ENCODE results near the gene HRCT1. TPM values are rescaled to one million over a fixed set of nuclear protein-coding genes. Genes with fewer than 3 reads are reported as not detected.

The HRCT1 gene
- total RNA-seq, 2 donors from 2014 or later, result 43.1 to 65.0 TPM

- peaks cover 5% of the 10 kb centered on the region for H3K27me3 ChIP-seq
- no peak overlapping the region for H3K9ac ChIP-seq (ENCODE audit: low read depth in 2 of 2, low read length in 2 of 2)
- no peak for TF ChIP-seq CTCF (IDR thresholded peaks at IDR 0.05)
- DNase-seq, result no peak
- H3K36me3 ChIP-seq, result no peaks in the 10 kb centered on the region
- no peak overlapping the region for H3K27ac ChIP-seq
- intact Hi-C loops (cut with DNase I), result no loop called here
- no peaks in the 10 kb centered on the region for H3K4me1 ChIP-seq
- H3K4me3 ChIP-seq, result no peak overlapping the region
- no peaks in the 10 kb centered on the region for H3K9me3 ChIP-seq
Observed at GRCh38 chr9:35859990-35860339, 46.0 kb upstream of the HRCT1 start.

- no peak overlapping the region for H3K9ac ChIP-seq (ENCODE audit: low read depth in 2 of 2, low read length in 2 of 2)
- H3K4me3 ChIP-seq, result no peak overlapping the region
- intact Hi-C loops (cut with DNase I), result no loop called here
- TF ChIP-seq CTCF (IDR thresholded peaks at IDR 0.05), result no peak
- H3K9me3 ChIP-seq, result no peaks in the 10 kb centered on the region
- H3K36me3 ChIP-seq, result no peaks in the 10 kb centered on the region
- H3K4me1 ChIP-seq, result no peaks in the 10 kb centered on the region
- H3K27ac ChIP-seq, result no peak overlapping the region
- DNase-seq, result no peak
- peaks cover 5% of the 10 kb centered on the region for H3K27me3 ChIP-seq
Observed at GRCh38 chr9:35861161-35861897, 44.7 kb upstream of the HRCT1 start.

- no peak overlapping the region for H3K27ac ChIP-seq
- H3K36me3 ChIP-seq, result no peaks in the 10 kb centered on the region
- intact Hi-C loops (cut with DNase I), result no loop called here
- H3K9ac ChIP-seq (ENCODE audit: low read depth in 2 of 2, low read length in 2 of 2), result no peak overlapping the region
- DNase-seq, result no peak
- TF ChIP-seq CTCF (IDR thresholded peaks at IDR 0.05), result no peak
- peaks cover 5% of the 10 kb centered on the region for H3K27me3 ChIP-seq
- H3K4me3 ChIP-seq, result no peak overlapping the region
- H3K4me1 ChIP-seq, result no peaks in the 10 kb centered on the region
- H3K9me3 ChIP-seq, result no peaks in the 10 kb centered on the region
Observed at GRCh38 chr9:35862328-35862727, 43.7 kb upstream of the HRCT1 start.

- TF ChIP-seq CTCF (IDR thresholded peaks at IDR 0.05), result no peak
- no peak for DNase-seq
- no peaks in the 10 kb centered on the region for H3K9me3 ChIP-seq
- no peak overlapping the region for H3K27ac ChIP-seq
- H3K4me3 ChIP-seq, result no peak overlapping the region
- no peak overlapping the region for H3K9ac ChIP-seq (ENCODE audit: low read depth in 2 of 2, low read length in 2 of 2)
- no peaks in the 10 kb centered on the region for H3K4me1 ChIP-seq
- intact Hi-C loops (cut with DNase I), result no loop called here
- peaks cover 5% of the 10 kb centered on the region for H3K27me3 ChIP-seq
- H3K36me3 ChIP-seq, result no peaks in the 10 kb centered on the region
Observed at GRCh38 chr9:35863583-35863982, 42.4 kb upstream of the HRCT1 start.

- intact Hi-C loops (cut with DNase I), result no loop called here
- TF ChIP-seq CTCF (IDR thresholded peaks at IDR 0.05), result no peak
- Histone ChIP-seq H3K9me3 (no peaks in the 10 kb centered on the region), H3K9ac (ENCODE audit: low read depth in 2 of 2, low read length in 2 of 2) (no peak overlapping the region), H3K27me3 (peaks cover 5% of the 10 kb centered on the region), H3K36me3 (no peaks in the 10 kb centered on the region), H3K4me3 (no peak overlapping the region), H3K4me1 (no peaks in the 10 kb centered on the region), H3K27ac (no peak overlapping the region)
- DNase-seq, result no peak
Observed at GRCh38 chr9:35864695-35865255, 41.2 kb upstream of the HRCT1 start.

Measured in colonic mucosa (tissue), 4 donors.